ENCODE results near the gene DYDC2.
"Not testable (repeated sequence)": the region's sequence is repeated elsewhere in the genome, so short reads cannot be mapped to it uniquely, and the experiment has no call there.

DYDC2 gene

GRCh38 chr10:80356563-80356988 is at the start of gene DYDC2, which contains the start of gene DYDC1:
Gene DYDC2, plus strand, starts transcription at chr10:80356781. Its CDS starts 5,663 bp downstream, at chr10:80362444.
Gene DYDC1, minus strand, starts transcription at chr10:80356755. Its CDS starts 4,154 bp downstream, at chr10:80352601.
- DNase-seq = peak; percentile 39

GRCh38 chr10:80313523-80313922 is 43.1 kb upstream of the DYDC2 start:
- no peak for DNase-seq

- DNase-seq = no peak
Observed at GRCh38 chr10:80315391-80315790, 41.2 kb upstream of the DYDC2 start.

GRCh38 chr10:80318742-80319141 is 37.8 kb upstream of the DYDC2 start:
- DNase-seq = no peak

- DNase-seq = no peak
Observed at GRCh38 chr10:80319318-80319717, 37.3 kb upstream of the DYDC2 start.

- no peak for DNase-seq
Observed at GRCh38 chr10:80319725-80320290, 36.8 kb upstream of the DYDC2 start.

GRCh38 chr10:80320377-80320776 is 36.2 kb upstream of the DYDC2 start:
- DNase-seq = no peak

- DNase-seq = no peak
Observed at GRCh38 chr10:80321183-80321582, 35.4 kb upstream of the DYDC2 start.

GRCh38 chr10:80322158-80322557 is 34.4 kb upstream of the DYDC2 start:
- no peak for DNase-seq

- no peak for DNase-seq
Observed at GRCh38 chr10:80322711-80323110, 33.9 kb upstream of the DYDC2 start.

GRCh38 chr10:80323311-80323710 is 33.3 kb upstream of the DYDC2 start:
- no peak for DNase-seq

GRCh38 chr10:80324086-80324485 is 32.5 kb upstream of the DYDC2 start:
- no peak for DNase-seq

GRCh38 chr10:80324891-80325364 is 31.7 kb upstream of the DYDC2 start:
- no peak for DNase-seq

- DNase-seq = no peak
Observed at GRCh38 chr10:80333983-80334382, 22.6 kb upstream of the DYDC2 start.

- DNase-seq = no peak
Observed at GRCh38 chr10:80344276-80344675, 12.3 kb upstream of the DYDC2 start.

- no peak for DNase-seq
Observed at GRCh38 chr10:80344912-80345311, 11.7 kb upstream of the DYDC2 start.

GRCh38 chr10:80350251-80350650 is 6.3 kb upstream of the DYDC2 start:
- DNase-seq = no peak

- DNase-seq = peak; percentile 21
Observed at GRCh38 chr10:80351220-80351619, 5.4 kb upstream of the DYDC2 start.

GRCh38 chr10:80356989-80357850 is 639 bp downstream of the DYDC2 start:
- DNase-seq = no peak

GRCh38 chr10:80357851-80358125 is 1.2 kb downstream of the DYDC2 start:
- DNase-seq = no peak

- not testable (repeated sequence) for DNase-seq
Observed at GRCh38 chr10:80358925-80359324, 2.3 kb downstream of the DYDC2 start.

GRCh38 chr10:80359644-80360043 is 3.1 kb downstream of the DYDC2 start:
- no peak for DNase-seq

- no peak for DNase-seq
Observed at GRCh38 chr10:80365510-80365909, 8.9 kb downstream of the DYDC2 start.

GRCh38 chr10:80371467-80371866 is 14.9 kb downstream of the DYDC2 start:
- DNase-seq = no peak
